IPS-18c (cell line): ENCODE measurements around the gene TMEM123.

ENCODE experiments used
- H3K4me3 ChIP-seq: 2 replicates; pipeline ENCODE4 v1.7.0; 2013; ENCODE audit warnings: low read depth, mild to moderate bottlenecking, low read length, moderate library complexity; ENCODE audit not compliant: insufficient read depth
- H3K9me3 ChIP-seq: one replicate; pipeline ENCODE4 v1.6.1; 2013; ENCODE audit warnings: mild to moderate bottlenecking, low read length, moderate library complexity; ENCODE audit not compliant: control insufficient read depth, insufficient read depth

TMEM123 gene

DNA sequence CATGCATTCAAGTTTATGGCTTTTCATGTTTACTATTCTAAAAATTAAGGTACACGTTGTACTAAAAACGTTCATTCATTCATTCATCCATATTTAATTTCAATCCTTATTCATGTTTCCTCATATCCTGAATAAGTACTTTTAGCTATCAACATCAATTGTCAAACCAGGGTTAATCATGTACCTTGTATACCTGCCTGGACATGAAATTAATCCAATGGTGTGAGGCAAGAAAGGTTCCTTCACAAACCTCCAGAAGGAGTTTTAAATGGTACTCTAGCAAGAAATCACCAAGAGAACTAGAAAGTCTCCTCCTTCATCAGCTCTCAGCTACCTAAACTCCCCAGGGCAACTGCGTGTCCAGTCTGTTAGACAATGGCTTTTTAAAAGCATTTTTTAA, 33.4 kb downstream of the TMEM123 start:
- Histone ChIP-seq H3K4me3 (no peak overlapping the region), H3K9me3 (no peaks in the 10 kb centered on the region)

GRCh38 chr11:102416976-102417375, 35.6 kb downstream of the TMEM123 start:
- Histone ChIP-seq H3K4me3 (no peak overlapping the region), H3K9me3 (no peaks in the 10 kb centered on the region)

DNA sequence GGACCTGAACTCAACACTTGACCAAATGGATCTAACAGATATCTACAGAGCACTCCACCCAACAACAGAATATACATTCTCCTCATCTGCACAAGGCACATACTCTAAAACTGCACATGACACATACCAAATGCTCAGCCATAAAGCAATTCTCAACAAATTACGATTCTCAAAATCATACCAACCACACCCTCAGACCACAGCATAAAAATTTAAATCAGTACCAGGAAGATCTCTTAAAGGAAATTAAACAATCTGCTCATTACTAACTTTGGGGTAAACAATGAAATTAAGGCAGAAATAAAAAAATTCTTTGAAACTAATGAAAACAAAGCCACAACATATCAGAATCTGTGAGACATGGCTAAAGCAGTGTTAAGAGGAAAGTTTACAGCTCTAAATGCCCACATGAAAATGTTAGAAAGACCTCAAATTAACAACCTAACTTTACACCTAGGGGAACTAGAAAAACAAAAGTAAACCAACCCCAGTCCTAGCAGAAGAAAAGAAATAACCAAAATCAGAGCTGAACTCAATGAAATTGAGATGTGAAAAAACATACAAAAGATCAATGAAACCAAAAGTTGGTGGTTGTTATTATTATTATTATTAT, 37.2 kb downstream of the TMEM123 start:
- Histone ChIP-seq H3K9me3 (no peaks in the 10 kb centered on the region), H3K4me3 (no peak overlapping the region)

- Histone ChIP-seq H3K4me3 (no peak overlapping the region), H3K9me3 (no peaks in the 10 kb centered on the region)
These were observed 38.0 kb downstream of the TMEM123 start for GRCh38 chr11:102414559-102414958.

GRCh38 chr11:102413497-102413896, 39.1 kb downstream of the TMEM123 start:
- H3K4me3 ChIP-seq, result no peak overlapping the region
- no peaks in the 10 kb centered on the region for H3K9me3 ChIP-seq

GRCh38 chr11:102411142-102411541, 41.4 kb downstream of the TMEM123 start:
- Histone ChIP-seq H3K9me3 (no peaks in the 10 kb centered on the region), H3K4me3 (no peak overlapping the region)

- no peak overlapping the region for H3K4me3 ChIP-seq
- no peaks in the 10 kb centered on the region for H3K9me3 ChIP-seq
These were observed 42.2 kb downstream of the TMEM123 start for GRCh38 chr11:102410382-102410784.

DNA sequence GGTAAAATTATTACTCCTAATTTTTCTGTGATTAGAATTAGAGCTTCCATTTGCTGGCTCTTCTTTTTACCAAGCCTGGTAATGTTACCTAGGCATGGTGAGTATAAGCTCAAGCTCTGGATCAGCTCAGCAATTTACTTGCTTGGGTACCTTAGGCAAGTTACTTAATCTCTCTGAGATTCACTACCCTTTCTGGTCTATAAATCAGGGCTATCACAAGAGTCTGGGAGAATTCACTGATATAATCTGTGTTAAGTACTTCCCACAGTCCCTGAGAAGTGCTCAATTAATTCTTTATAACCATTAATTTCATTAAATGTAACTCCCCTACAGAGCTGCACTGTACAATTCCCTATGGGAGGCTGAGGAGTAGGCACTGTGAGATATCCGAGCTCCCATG, 44.2 kb downstream of the TMEM123 start:
- Histone ChIP-seq H3K4me3 (no peak overlapping the region), H3K9me3 (no peaks in the 10 kb centered on the region)

DNA sequence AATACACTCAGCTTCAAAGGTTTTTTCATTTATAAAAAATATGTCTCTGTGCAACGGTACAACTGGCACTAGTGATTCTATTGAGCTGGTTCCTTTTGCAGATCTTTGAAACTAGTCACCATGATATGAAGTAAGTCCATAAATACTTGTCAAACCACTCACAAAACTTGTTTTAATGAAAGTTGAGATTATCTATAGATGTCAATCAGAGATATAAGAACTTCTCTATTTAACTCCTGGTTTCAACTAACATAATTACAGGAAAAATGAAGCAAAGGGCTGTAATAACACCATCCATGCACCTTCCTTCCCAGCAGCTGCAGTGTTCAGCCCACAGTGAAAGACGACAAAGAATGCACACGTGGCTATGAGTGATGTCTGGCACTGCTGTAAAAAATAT, 44.7 kb downstream of the TMEM123 start:
- H3K4me3 ChIP-seq, result no peak overlapping the region
- no peaks in the 10 kb centered on the region for H3K9me3 ChIP-seq

DNA sequence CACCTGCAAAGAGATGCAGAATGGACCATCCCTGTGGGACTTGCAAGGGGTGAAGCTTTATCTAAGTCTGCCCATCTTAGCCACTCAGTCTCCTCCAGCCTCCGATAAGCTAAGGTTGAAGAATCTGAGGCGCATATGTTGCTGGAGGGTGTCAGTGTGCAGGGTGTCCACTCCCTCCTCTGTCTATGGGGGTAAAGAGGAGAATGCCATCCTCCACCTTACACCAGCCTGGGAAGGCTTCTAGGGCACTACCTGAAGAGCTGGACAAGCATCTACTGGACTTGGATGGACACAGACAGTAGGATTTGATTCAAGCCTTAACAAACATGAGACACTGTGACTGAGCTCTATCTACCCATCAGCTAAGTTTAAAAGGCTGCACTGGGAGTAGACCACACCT, 46.5 kb downstream of the TMEM123 start:
- H3K9me3 ChIP-seq, result no peaks in the 10 kb centered on the region
- no peak overlapping the region for H3K4me3 ChIP-seq

DNA sequence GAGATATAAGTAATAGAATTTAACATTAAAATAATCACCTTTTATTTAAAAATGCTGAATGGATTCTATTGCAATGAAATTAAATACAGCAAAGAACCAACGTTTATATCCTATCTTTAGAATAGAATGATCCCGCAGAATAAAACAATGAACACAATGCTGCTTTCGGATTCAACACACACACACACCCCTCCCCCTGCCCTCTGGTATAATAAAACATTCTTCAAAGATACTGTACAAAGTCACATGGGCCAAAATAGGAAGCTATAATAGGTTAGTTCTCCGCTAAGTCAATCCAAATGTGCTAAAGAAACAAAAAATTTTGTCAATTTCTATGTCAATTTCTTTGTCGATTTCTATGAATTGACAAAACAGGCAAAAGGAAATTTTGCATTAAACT, 47.1 kb downstream of the TMEM123 start:
- Histone ChIP-seq H3K4me3 (no peak overlapping the region), H3K9me3 (no peaks in the 10 kb centered on the region)

GRCh38 chr11:102402548-102402947, 50.0 kb downstream of the TMEM123 start:
- H3K9me3 ChIP-seq, result no peaks in the 10 kb centered on the region
- H3K4me3 ChIP-seq, result no peak overlapping the region

DNA sequence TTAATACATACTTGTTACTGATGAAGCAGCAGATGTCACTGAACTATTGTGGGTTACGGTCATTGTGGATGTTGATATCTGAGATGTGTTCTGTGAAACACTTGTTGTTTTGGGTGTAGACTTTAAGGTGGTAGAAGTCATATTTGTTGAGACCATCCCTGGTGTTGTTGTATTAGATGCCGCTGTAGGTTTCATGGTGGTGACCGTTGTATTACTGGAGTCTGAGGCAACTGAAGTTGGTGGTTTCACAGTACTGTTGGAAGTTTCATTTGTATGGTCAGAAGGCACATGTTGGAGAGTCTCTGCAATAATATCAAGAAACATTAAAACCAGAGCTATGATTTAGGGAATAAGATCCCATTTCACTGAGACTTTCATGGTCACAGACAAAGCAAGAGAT, 50.7 kb downstream of the TMEM123 start:
- no peaks in the 10 kb centered on the region for H3K9me3 ChIP-seq
- no peak overlapping the region for H3K4me3 ChIP-seq

DNA sequence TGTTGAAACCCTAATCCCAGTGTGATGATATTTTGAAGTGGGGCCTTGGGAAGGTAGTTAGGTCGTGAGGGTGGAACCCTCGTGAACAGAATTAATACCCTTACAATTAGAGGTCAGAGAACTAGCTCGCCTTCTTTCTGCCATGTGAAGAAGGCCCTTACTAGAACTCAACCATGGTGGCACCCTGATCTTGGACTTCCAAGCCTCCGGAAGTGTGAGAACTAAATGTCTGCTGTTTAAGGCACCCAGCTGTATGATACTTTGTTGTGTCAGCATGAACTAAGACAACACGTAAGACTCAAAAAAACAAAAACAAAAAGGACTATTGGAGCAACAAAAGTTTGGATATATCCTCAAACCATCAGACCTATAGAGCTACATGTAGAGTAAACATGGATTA, 52.0 kb downstream of the TMEM123 start:
- H3K4me3 ChIP-seq, result no peak overlapping the region
- no peaks in the 10 kb centered on the region for H3K9me3 ChIP-seq

- Histone ChIP-seq H3K9me3 (no peaks in the 10 kb centered on the region), H3K4me3 (no peak overlapping the region)
These were observed 53.4 kb downstream of the TMEM123 start for GRCh38 chr11:102399189-102399588.

DNA sequence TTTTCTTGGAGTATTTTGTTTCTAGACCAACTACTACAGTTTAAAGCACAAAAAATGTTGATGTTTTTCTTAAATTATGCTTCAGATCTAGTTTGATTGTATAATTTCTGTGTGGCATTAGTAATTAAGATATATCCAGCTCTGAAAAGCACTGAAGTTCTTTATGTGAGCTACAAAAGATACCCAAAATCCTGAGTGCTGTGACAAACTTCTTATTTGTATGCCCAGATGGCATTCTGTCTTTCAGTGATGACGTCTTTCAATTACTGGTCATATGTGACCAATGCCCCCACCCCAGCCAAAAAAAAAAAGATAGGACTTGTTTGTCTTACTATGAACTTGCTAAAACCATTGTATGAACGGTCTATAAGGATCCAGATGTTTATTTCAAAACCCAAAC, 54.3 kb downstream of the TMEM123 start:
- Histone ChIP-seq H3K9me3 (no peaks in the 10 kb centered on the region), H3K4me3 (no peak overlapping the region)

DNA sequence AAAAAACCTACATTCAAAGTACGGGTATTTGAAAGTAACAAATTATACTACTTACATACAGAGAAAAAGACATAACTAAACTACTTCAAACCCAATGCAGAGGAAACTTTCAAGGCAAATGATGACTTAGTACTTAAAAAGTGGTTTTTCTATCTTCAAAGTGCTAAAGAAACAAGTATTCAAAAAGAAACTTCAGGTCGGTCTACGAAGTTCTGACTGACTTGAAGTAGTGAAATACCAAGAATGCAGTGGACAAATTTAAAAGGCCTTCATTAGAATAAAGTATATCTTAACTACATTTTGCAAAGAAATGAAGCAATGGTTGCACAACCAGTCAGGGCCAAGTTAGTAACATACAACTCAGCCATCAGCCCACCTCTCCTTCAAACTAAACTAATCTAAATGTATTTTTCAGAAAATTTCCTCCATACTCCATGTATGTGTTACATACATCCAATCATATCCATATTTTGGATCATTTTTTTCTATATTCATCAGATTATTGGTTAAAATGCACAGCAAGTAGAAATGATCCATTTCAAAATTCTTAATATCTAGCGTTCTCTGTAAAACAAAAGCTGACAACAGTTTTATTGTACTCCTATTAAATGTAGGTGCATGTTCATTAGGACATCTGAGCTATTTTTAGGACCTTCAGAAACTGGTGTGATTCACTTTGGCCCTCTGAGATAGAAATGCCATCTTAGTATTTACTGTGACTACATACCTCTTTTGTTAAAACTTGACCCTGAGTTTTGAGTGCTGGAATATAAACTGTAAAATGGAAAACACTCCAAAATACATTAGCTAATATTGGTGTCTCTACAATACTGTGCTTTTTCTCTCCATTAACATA, 55.6 kb downstream of the TMEM123 start:
- H3K9me3 ChIP-seq, result no peaks in the 10 kb centered on the region
- H3K4me3 ChIP-seq, result no peak overlapping the region

- H3K4me3 ChIP-seq, result no peak overlapping the region
- no peaks in the 10 kb centered on the region for H3K9me3 ChIP-seq
These were observed 56.7 kb downstream of the TMEM123 start for GRCh38 chr11:102395720-102396393.
